ENCODE results near the gene SRL. TPM values are rescaled to one million over a fixed set of nuclear protein-coding genes. Genes with fewer than 3 reads are reported as not detected.

Gene SRL
- total RNA-seq, 2 donors from 2014 or later: not detected

DNA sequence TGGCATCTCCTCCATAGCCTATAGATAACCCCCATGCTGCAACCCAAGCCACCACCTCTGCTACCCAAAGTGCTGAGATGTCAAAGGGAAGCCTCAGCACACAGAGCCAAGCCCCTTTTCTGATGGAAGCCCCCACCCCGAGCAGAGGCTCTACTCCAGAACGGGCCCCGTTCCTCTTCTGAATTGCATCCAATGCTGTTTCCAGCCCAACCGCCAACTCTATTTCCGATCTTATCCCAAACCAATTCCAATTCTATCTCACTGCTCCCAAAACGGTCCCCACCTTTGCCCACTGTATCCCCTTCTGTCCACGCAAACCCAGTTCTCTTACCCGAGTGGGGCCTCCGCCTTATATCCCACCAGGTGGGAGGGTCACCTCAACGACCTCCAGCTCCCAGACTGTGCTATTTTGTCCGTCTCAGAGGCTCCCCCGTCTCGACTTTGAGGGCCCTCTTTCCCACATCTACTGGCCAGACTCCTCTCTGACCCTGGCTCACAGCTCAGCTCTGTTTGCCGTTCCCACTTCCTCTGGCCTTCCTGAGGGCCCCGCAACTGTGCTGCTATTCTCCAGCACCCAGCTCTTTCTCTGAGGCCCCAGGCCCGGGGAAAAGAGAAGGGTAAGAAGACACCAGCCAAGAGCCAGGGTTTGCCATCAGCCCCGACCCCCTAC is 487 bp downstream of the SRL start:
- H3K27ac Mint-ChIP-seq: no peak overlapping the region
- no peaks in the 10 kb centered on the region for H3K9me3 Mint-ChIP-seq

DNA sequence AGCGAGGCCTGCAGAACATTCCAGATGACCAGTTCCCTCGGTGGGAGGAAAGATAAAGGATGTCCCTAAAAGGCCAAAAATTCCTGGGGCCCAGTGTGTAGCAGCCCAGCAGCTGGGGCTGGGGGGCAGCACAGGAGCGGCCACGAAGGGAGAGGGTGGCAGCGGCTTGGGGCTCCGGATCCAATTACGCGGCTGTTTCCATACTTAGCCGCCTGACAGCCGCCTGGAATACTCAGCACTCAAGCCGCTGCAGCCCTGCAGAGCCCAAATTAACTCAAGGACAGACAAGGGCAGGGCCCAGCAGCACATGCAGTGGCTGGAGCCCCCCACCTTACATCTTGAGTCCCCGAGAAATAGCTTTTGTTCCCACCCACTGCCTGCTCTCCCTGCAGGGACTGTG is 1.3 kb downstream of the SRL start:
- no peak overlapping the region for H3K27ac Mint-ChIP-seq
- H3K9me3 Mint-ChIP-seq: no peaks in the 10 kb centered on the region
- ATAC-seq: no peak
- DNase-seq (ENCODE audit: low spot score in 2 of 2): no peak
- no peaks in the 10 kb centered on the region for H3K36me3 Mint-ChIP-seq

More for the DNA sequence above, 487 bp downstream of the SRL start:
- H3K36me3 Mint-ChIP-seq: no peaks in the 10 kb centered on the region
- ATAC-seq: no peak
- no peak for DNase-seq (ENCODE audit: low spot score in 2 of 2)

DNA sequence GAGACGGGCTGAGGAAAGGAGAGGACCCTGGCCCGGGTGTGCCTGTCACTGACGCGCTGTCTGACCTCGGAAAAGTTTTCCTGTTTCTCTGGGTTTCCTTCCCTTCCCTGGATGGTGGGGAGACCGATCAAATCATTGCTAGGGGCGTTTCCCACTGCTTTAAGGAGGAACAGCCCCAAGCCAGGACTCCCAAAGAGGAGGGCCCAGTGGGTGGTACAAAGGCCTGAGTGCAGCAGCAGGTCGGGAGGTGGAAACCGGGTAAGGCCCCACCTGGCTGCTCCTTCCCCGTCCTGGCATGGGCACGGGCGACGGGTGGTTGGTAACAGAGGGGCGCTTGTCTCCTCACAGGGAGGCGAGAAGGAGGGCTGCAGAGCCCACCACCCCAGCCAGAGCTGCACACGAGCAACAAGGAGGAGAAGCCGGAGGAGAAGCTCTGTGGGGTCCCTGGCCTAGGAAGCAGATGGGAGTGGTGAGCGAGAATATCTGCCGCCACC is 2.2 kb downstream of the SRL start:
- H3K9me3 Mint-ChIP-seq: no peaks in the 10 kb centered on the region
- no peak for ATAC-seq
- H3K36me3 Mint-ChIP-seq: no peaks in the 10 kb centered on the region
- DNase-seq (ENCODE audit: low spot score in 2 of 2): no peak
- no peak overlapping the region for H3K27ac Mint-ChIP-seq

DNA sequence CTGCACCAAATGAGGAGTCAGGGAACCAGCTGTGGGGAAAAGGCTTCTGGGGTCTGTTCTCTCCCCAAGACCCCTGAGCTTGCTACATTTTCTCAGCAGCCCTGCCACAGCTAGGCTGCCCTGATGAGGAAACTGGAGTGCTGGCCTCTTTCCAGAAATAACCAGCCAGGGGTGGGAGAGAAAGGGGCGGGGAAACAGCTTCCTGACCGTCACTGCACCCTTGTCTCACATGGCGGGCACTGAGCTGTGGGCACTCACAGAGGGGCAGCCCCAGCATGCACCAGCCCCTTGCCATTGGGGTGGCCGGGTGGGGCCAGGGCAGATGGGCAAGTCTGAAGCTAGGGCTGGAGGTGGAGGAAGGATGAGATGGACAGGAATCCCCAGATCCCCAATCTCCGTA is 2.9 kb downstream of the SRL start:
- no peaks in the 10 kb centered on the region for H3K9me3 Mint-ChIP-seq
- DNase-seq (ENCODE audit: low spot score in 2 of 2) (no peak), ATAC-seq (no peak)
- no peaks in the 10 kb centered on the region for H3K36me3 Mint-ChIP-seq
- H3K27ac Mint-ChIP-seq: no peak overlapping the region

DNA sequence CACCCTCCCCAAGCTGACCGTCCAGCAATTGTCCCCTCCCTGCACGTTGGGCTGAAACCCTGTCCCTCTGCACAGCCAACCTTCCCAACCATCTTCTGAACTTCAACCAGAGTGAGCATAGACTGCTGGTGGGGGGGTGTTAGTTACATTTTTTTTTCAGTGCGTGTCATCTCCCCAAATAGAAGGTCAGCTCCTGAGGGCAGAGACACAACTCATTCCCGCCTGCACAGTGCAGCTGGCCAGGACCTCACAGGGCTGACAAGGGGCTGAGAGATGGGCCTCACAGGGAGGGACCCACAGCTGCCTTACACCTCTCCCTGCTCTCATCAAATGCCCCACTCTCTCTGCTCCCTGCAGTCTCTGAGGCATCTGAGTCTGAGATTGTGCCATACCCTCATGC is 8.4 kb downstream of the SRL start:
- DNase-seq (ENCODE audit: low spot score in 2 of 2): no peak
- no peak for ATAC-seq
- Mint-ChIP-seq H3K27ac (no peak overlapping the region), H3K9me3 (no peaks in the 10 kb centered on the region), H3K36me3 (no peaks in the 10 kb centered on the region)

DNA sequence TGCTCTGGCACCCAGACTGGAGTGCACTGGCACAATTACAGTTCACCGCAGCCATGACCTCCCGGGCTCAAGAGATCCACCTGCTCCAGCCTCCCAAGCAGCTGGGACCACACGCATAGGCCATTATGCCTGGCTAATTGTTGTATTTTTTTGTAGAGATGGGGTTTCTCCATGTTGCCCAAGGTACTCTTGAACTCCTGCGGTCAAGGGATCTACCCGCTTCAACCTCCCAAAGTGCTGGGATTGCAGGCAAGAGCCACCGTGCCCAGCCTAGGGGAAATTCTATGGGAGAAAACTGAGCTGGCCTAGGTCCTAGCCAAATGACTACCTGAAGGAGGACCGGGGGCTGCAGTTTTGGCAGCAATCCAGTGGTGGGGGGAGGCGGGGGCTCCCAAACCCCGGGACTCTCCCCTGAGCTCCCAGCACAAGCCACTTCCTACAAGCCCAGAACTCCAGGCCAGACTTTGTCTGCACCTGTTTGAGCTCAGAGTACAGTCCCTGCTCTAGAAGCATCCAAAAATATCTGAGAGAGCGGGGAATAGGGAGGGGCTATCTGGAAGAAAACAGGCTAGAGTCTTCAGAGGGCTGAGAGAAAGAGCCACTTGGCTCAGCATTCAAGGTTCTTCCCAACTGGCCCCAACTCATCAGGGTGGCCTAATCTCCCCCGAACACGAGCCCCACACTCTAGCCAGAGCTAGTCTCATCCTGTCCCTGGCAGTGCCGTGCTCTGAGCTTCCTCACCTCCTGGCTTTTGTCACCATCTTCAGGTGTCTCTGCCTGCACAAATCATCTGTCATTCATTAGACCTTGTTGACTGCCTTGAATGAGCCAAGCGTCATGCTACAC is 9.1 kb downstream of the SRL start:
- Mint-ChIP-seq H3K36me3 (no peaks in the 10 kb centered on the region), H3K27ac (no peak overlapping the region), H3K9me3 (no peaks in the 10 kb centered on the region)
- ATAC-seq (no peak), DNase-seq (ENCODE audit: low spot score in 2 of 2) (no peak)

DNA sequence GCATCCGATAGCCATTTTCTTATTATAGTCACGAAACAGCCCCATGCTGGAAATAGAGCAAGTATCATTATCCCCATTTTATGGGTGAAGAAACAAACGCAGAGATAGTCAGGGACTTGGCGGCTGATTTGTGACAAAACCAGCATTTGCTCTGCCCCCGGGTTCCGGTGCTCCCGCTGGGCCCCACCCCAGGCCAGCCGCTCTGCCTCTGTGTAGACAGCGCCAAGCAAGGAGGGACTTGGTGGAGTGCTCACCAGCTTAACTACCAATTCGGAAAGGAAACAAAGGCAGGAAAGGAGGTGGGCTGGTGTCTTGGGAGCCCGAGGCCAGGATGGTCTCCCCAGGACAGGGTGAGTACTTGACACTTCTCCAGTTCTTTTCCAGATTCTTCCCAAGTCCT is 10.0 kb downstream of the SRL start:
- DNase-seq (ENCODE audit: low spot score in 2 of 2): no peak
- Mint-ChIP-seq H3K36me3 (no peaks in the 10 kb centered on the region), H3K9me3 (no peaks in the 10 kb centered on the region), H3K27ac (no peak overlapping the region)
- ATAC-seq: no peak

DNA sequence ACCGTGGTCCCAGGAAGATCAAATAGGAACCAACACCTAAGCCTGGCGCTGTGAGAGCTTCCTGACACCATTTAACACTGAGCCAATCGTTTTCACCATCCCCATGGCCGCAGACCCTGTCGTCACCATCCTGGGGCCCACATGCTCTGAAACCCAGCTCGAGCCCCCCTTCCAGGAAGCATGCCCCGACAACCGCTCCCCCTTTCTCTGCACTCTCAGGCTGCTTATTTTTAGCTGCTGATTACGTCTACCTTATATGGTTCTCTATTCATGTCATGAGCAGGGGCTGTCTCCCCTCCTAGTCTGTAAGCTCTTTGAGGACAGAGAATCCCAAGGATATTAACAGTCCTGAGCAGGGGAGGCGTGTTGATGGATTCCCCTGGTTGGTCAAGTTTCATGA is 10.5 kb downstream of the SRL start:
- ATAC-seq (no peak), DNase-seq (ENCODE audit: low spot score in 2 of 2) (no peak)
- Mint-ChIP-seq H3K36me3 (no peaks in the 10 kb centered on the region), H3K27ac (no peak overlapping the region), H3K9me3 (no peaks in the 10 kb centered on the region)

DNA sequence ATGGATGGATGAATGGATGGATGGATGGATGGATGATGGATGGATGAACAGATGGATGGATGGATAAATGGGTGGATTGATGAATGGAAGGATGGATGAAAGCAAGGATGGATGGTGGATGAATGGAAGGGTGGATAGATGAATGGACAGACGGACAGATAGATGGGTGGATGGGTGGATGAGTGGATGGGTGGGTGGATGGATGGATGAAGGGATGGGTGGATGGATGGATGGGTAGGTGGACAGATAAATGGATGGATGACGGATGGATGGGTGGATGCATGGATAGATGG is 14.9 kb downstream of the SRL start:
- Mint-ChIP-seq H3K36me3 (no peaks in the 10 kb centered on the region), H3K9me3 (no peaks in the 10 kb centered on the region), H3K27ac (no peak overlapping the region)
- ATAC-seq (no peak), DNase-seq (ENCODE audit: low spot score in 2 of 2) (no peak)

DNA sequence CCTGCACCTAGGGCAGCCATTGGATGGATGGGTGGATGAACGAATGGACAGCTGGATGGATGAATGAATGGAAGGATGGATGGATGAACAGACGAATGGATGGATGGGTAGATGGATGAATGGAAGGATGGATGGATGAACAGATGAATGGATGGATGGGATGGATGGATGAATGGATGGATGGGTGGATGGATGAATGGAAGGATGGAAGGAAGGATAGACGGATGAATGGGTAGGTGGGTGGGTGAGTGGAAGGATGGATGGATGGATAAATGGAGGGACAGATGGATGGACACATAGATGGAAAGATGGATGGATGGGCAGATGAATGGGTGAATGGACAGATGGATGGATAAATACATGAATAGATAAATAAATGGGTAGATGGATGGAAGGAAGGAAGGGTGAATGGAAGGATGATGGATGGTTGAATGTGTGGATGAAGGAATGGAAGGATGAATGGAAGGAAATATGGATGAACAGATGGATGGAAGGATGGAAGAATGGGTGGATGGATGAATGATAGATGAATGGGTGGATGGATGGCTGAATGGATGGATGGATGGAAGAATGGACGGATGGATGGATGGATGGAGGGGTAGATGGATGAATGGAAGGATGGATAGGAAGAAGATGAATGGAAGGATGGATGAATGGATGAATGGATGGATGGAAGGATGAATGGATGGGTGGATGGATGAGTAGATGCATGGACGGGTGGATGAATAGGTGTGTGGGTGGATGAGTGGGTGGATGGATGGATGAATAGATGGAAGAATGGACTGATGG is 15.4 kb downstream of the SRL start:
- Mint-ChIP-seq H3K9me3 (no peaks in the 10 kb centered on the region), H3K36me3 (no peaks in the 10 kb centered on the region), H3K27ac (no peak overlapping the region)
- DNase-seq (ENCODE audit: low spot score in 2 of 2) (no peak), ATAC-seq (no peak)

DNA sequence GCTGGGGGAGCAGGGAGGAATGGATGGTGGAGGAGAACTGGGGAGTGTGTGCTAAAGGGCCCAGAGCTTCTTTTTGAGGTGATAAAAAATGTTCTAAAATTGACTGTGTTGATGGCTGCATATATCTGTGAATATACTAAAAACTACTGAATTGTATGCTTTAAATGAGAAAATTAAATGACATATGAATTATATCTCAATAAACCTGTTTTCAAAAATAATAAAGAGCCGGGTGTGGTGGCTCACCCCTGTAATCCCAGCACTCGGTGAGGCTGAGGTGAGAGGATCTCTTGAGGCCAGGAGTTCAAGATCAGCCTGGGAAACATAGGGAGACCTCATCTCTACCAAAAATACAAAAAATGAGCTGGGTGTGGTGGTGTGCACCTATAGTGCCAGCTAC is 16.8 kb downstream of the SRL start:
- Mint-ChIP-seq H3K27ac (no peak overlapping the region), H3K9me3 (no peaks in the 10 kb centered on the region), H3K36me3 (no peaks in the 10 kb centered on the region)
- no peak for ATAC-seq
- DNase-seq (ENCODE audit: low spot score in 2 of 2): no peak

DNA sequence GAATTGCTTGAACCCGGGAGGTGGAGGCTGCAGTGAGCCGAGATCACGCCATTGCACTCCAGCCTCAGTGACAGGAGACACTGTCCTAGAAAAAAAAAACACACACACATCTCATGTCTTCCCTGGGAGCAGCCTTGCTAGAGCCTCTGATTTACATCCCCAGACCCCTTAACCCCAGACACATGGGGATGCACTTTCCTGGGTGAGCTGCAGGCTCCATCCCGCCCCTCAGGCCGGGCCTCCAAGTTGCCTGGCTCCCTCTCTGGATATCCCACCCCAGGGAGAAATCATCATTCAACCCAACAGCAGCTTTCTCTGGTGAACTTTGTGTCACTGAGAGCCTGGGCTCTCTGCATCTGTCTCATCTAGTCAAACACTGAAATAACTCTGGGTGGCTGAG is 21.5 kb downstream of the SRL start:
- no peaks in the 10 kb centered on the region for H3K36me3 Mint-ChIP-seq
- ATAC-seq (no peak), DNase-seq (ENCODE audit: low spot score in 2 of 2) (no peak)
- no peaks in the 10 kb centered on the region for H3K9me3 Mint-ChIP-seq
- no peak overlapping the region for H3K27ac Mint-ChIP-seq

DNA sequence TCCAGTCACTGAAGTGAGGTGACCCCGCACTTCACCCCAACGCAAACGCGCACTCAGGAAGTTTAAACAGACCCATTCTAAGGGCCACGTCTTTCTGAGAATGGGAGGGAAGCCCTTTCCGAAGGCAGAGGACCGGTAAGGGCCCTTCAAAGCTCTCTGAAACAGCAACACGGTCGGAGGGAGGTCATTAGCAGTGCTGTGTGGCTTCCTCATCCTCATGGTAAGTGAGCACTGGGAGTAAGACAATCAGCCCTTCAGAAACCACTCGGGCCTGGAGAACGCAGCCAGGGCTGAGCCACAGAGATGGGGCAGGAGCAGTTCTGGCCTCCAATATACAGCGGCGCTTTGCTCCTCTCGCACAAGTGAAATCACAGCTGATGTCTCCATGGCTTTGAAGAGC is 23.7 kb downstream of the SRL start:
- ATAC-seq (no peak), DNase-seq (ENCODE audit: low spot score in 2 of 2) (no peak)
- Mint-ChIP-seq H3K9me3 (no peaks in the 10 kb centered on the region), H3K27ac (no peak overlapping the region), H3K36me3 (no peaks in the 10 kb centered on the region)

DNA sequence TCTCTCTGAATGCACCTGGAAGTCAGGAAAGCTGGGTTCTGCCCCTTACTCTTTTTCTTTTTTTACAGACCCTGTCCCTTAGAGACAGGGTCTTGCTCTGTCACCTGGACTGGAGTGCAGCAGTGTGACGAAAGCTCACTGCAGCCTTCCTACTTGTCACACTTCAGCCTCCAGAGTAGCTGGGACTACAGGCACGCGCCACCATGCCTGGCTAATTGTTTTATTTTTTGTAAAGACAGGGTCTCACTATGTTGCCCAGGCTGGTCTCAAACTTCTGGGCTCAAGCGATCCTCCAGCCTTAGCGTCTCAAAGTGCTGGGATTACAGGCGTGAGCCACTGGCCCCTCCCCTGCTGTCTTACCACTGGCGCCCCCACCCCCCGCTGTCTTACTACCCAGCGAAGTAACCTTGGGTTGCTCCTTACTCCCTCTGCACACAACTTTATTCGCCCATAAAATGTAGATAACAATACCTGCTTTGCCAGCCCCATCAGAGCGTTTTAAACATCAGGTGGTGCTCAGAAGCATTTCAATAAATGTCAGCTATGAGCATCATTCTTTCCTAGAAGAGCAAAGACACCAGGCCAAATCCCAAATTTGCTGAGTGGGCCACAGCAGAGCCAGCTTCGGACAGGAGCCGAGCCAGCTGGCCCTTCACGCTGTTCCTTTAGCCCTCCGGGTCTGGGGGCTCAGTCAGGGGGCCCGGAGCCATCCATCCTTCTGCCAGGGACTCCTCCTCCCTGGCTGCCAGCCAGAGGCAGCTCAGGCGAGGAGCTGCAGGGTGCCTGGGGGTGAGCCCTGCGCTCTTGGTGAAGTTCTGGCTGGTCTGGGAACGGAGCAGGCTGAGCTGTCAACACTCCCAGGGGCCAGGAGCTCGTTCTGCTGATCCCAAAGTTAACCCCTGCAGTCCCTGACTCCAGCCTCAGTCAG is 24.4 kb downstream of the SRL start:
- H3K9me3 Mint-ChIP-seq: no peaks in the 10 kb centered on the region

DNA sequence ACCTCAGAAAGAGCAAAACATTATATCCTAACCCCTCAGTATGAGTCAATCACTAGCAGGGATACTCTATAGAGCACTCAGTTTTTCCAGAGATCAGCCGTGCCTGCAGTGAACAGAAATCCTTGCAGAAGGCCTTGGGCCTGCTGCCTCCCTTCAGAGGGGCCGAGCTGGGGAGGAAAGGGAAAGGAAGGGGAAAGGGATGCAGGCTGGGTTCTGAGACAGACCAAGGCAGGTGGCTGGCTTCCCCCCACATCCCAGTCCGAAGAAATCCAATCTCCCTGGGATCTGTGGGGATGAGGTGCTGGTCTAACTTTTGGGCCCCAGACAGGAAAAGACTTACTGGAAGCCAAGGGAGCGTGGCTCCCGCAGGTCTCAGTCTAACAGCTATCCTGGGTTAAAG is 25.3 kb downstream of the SRL start:
- no peak for DNase-seq (ENCODE audit: low spot score in 2 of 2)
- ATAC-seq: no peak
- Mint-ChIP-seq H3K27ac (no peak overlapping the region), H3K36me3 (no peaks in the 10 kb centered on the region), H3K9me3 (no peaks in the 10 kb centered on the region)

More for the DNA sequence above, 24.4 kb downstream of the SRL start:
- DNase-seq (ENCODE audit: low spot score in 2 of 2) (no peak), ATAC-seq (no peak)
- Mint-ChIP-seq H3K27ac (peak overlapping the region in 1 of 2 donors; percentile 65), H3K36me3 (no peaks in the 10 kb centered on the region)

DNA sequence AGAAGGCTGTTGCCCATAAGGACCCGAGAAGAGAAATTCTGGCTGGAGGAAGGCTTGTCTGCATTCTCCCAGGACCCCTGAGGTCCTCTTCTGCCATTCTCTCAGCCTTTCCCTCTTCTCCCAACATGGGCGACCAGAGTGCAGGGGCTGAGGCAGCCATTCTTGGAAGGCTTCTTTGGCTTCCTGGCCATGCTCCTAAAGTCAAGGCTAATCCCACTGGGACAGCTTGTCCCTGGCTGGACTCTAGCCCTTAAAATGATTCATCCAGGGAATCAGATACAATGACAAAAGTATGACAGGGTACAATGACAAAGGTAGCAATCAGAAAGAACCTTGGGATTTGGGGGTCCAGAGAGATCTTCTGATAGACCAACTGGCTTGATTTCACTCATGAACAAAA is 26.8 kb downstream of the SRL start:
- Mint-ChIP-seq H3K27ac (no peak overlapping the region), H3K36me3 (no peaks in the 10 kb centered on the region), H3K9me3 (no peaks in the 10 kb centered on the region)
- DNase-seq (ENCODE audit: low spot score in 2 of 2) (no peak), ATAC-seq (no peak)
